Endometrium (tissue), 2 donors: ENCODE results near the gene SCFD1.
"Not testable (repeated sequence)": the region's sequence is repeated elsewhere in the genome, so short reads cannot be mapped to it uniquely, and the experiment has no call there.

ENCODE experiments used
- FAIRE-seq: peaks from 2 replicates; lab custom pipeline; 2012; peaks lifted over from hg19 to GRCh38; lab: Jason Lieb, UNC
- donor health status: control.
- donor health status: control.

SCFD1 gene

DNA sequence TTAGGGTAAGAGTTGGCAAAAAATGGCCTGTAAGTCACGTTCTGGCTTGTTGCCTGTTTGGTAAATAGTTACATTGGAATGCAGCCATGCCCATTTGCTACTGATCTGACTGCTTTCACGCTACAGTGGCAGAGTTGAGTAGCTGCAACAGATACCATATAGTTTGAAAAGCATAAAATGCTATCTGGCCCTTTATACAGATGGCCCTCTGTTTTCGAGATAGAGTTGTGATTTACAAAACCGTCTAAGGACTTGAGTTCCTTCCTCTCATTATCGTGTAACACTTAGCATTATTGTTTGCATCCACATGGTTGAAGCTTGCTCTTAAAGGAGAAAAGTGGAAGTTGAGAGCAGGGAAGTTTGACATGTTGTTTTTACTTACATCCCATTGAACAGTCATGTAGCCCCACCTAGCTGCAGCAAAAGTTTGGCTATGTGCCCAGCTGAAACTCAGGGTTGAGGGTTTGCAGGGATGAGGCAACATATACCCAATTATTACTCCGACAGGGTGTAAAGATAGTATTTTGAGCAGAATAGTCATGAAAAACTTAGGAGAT lies 11.3 kb upstream of the SCFD1 start:
- no peak for FAIRE-seq

DNA sequence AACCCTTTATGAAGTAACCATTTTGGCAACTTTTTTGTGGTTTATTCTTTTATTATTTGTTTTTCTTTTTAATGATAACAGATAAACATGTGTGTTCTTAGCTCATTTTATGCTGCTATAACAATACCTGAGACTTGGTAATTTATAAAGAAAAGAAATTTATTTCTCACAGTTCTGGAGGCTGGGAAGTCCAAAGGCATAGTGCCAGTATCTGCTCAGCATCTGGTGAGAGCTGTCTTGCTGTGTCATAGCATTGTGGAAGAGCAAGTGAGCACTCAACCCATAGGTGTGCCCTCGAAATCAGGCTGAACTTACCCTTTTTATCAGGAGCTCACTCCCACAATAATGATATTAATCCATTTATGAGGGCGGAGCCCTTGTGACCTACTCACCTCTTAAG lies 8.0 kb upstream of the SCFD1 start:
- FAIRE-seq, result no peak

DNA sequence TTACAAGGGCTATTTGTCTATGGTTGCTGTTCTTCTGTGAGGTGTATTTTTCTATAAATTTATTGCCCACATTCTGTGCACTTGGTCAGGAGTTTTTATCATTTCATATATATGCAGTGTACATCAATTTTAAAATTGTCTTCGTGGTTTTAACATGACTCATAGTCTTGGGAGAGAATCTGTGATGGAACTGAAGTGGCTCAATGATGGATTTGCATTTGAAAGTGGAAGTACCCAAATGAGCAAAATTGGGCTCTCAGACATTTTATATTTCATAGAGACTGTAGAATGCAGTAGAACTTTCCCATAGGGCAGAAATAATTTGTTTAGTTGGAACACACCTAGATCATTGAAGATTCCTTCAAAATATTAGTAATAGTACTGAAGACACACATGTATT lies 1.9 kb upstream of the SCFD1 start:
- FAIRE-seq, result no peak

DNA sequence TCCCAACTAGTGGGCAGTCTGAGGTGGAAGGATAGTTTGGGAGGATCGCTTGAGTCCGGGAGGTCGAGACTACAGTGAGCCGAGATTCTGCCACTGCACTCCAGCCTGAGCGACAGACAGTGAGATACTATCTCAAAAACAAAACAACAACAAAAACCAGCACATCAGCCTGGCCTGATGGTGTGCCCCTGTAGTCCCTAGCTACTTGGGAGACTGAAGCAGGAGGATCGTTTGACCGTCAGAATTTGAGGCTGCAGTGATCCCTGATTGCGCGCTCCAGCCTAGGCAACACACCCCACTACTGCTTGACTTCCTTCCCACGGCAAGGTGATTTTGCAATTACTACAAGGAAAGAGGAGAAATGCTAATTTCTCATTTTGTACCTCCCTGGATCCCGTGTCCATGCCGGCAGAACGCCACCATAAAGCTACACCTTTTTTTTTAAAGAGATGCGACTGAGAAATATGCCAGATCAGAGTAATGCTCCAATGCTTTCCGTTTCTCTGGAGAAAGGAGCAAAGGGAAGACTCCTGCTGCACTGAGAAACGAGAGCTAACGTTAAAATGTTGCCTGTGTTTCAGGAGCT lies 672 bp upstream of the SCFD1 start:
- no peak for FAIRE-seq

DNA sequence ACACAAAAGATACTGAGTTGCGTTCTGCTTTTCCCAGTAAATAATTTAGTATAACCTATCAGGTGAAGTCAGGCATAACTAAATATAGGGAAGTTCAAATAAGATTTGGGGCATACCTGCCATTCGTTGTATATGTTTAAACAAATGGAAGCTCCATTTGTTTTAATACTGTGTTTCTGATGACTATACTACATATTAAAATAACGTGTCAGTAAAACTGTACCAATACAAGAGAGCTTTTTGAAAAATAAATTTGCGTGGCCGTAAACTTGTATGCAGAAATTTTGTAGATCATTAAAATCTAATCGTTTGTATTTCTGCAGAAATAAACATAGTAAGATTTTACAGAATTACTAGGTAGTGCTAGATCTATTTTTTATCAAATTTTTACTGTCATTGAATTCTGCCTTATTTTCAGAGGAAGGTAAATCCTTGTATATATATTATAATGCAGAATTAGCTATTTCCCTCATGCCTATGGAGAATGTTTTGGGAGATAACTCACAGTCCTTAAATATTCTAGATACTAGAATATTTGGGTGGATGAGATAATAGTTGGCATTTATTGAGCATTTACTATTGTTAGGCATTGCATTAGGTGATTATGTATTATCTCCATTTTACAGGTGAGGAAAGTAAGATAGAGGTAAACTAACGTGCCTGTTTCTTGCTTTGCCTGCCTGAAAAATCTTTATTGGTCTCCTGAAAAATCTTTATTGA lies 1.5 kb downstream of the SCFD1 start:
- no peak for FAIRE-seq

DNA sequence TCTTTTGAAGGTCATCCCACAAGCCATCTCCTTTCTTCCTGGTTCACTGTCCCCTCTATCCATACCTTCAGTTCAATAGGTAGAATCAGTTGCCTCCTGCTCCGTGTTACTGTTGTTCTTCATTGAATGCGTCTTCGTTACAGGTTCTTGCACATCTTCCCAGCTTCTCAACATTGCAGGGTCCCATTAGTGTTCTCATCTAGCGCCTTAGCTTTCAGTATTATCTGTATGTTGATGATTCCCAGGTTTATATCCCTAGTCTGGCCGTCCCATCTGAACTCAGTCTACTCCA lies 2.0 kb downstream of the SCFD1 start:
- no peak for FAIRE-seq

DNA sequence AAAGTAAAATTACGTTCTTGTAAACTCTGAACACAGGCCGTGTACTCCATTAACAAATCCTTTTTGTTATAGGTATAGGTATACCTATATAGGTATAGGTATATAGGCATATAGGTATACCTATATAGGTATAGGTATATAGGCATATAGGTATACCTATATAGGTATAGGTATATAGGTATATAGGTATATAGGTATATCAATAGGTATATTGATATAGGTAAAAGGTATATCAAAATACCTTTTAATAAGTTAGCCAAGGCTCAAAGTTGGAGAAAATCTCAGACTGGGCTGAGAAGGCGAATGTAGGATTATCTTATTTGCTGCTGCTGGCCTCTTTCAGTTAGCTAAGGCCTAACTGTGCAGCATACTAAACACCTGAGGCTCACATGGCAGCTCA lies 3.4 kb downstream of the SCFD1 start:
- no peak for FAIRE-seq

DNA sequence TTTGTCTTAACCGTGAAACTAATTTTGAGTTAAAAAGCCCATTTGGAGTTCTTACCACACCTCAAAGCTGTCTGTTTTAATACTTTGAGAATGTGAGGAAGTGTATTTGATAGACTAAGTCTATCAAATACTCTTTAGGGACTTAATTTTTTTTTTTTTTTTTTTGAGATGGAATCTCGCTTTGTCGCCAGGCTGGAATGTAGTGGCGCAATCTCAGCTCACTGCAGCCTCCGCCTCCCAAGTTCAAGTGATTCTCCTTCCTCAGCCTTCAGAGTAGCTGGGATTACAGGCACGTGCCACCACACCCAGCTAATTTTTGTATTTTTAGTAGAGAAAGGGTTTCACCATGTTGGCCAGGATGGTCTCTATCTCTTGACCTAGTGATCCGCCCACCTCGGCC lies 7.3 kb downstream of the SCFD1 start:
- FAIRE-seq, result not testable (repeated sequence)

DNA sequence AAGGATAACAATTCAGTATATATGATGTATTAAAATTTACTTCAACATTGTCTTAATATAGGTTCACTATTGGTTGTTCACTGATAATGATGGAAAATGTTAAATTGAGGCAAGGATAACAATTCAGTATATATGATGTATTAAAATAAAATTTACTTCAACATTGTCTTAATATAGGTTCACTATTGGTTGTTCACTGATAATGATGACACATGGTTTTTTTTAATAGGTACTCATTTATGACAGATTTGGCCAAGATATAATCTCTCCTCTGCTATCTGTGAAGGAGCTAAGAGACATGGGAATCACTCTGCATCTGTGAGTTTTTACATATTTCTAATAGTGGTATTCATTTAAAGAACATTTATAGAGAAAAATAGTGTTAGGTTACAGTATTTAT lies 8.1 kb downstream of the SCFD1 start:
- FAIRE-seq, result no peak

DNA sequence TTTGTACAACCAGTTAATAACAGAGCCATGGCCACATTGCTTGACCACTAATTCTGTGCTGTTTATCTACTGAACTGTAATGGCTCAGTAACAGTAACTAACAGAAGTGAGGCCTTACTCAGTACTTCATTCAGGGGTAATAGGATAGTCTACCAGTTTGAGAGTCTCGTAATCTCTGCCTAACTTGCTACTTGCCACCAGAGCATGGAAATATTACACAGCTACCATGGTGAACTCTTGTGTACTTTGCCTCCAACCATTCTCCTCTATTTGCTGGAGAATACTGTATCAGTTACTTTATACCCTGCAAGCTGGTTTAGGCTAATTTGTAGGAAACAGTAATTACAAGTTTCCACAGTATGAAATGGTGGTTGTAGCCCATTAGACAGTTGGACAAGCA lies 10.6 kb downstream of the SCFD1 start:
- no peak for FAIRE-seq

DNA sequence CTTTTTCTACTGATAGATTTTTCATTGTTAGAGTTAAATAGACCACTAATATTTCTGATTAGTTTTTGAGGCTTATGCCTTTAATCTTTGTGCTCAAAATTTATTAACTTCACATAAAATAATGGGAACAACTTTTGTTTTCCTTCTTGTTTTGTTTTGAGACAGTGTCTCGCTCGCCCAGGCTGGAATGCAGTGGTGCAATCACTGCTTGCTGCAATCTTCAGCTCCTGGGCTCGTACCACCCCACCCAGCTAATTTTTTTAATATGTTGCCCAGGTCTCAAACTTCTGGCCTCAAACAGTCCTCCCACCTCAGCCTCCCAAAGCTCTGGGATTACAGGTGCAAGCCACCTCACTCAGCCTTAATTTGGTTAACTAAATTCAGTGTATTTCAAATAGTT lies 16.8 kb downstream of the SCFD1 start:
- no peak for FAIRE-seq

DNA sequence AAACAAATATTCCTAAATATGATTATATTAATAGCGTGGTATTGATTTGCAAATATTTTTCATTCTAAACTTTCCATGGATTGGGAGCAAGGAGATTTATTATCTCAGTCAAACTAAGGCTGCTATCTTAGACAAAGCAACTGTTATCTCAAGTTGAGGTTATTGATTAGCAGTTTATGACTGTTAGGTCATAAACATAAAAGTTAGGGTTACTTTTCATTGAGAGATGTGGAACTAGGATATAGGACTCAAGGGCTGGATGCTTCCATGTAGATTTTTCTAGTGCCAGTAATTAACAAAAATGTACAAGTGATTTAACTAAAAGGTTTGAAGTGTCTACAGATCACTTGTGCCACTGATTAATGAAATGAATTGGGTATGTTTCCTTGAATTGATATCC lies 19.1 kb downstream of the SCFD1 start:
- FAIRE-seq, result no peak

DNA sequence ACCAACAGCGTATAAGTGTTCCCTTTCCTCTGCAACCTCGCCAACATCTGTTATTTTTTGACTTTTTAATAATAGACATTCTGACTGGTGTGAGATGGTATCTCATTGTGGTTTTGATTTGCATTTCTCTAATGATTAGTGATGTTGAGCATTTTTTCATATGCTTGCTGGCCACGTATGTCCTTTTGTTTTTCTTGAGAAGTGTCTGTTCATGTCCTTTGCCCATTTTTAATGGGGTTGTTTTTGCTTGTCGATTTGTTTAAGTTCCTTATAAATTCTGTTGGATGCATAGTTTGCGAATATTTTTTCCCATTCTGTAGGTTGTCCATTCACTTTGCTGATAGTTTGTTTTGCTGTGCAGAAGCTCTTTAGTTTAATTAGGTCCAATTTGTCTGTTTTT lies 22.3 kb downstream of the SCFD1 start:
- FAIRE-seq, result not testable (repeated sequence)

DNA sequence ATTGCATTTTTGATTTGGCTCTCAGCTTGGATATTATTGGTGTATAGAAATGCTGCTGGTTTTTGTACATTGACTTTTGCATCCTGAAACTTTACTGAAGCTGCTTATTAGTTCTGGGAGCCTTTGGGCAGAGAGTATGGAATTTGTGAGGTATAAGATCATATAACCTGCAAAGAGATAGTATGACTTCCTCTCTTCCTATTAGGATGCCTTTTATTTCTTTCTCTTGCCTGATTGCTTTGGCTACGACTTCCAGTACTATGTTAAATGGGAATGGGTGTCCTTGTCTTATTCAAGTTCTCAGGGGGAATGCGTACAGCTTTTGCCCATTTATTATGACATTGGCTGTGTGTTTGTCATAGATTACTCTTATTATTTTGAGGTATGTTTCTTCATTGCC lies 23.5 kb downstream of the SCFD1 start:
- no peak for FAIRE-seq

DNA sequence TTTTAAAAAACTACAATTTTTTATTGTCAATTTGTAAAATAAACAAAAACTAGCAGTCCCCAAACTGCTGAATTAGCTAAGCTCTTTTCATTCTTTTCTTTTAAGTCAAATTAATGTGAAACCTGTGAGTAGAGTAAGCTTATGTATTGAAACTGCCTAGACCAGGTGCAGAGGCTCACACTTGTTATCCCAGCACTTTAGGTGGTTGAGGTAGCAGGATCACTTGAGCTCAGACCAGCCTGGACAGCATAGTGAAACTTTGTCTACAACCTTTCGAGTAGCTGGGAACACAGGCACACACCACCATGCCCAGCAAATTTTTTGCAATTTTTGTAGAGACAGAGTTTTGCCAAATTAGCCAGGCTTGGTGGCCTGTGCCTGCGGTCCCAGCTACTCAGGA lies 26.4 kb downstream of the SCFD1 start:
- no peak for FAIRE-seq

DNA sequence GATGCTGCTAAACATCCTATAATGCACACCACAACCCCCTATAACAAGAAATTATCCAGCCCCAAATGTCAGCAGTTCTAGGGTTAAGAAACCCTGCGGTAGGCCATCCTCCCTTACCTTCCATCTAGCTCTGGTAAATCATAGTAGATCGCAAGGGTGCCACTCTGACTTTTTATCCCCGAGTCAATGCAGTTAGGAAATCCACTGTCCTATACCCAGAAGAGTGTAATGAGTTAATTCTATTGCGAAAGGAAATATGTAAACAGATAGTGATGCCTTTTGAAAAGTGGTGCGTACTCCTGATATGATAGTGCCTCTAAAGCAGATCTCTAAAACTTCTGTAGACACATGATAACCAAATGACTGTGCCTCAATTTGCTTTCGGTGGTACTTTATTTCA lies 29.8 kb downstream of the SCFD1 start:
- FAIRE-seq, result no peak

DNA sequence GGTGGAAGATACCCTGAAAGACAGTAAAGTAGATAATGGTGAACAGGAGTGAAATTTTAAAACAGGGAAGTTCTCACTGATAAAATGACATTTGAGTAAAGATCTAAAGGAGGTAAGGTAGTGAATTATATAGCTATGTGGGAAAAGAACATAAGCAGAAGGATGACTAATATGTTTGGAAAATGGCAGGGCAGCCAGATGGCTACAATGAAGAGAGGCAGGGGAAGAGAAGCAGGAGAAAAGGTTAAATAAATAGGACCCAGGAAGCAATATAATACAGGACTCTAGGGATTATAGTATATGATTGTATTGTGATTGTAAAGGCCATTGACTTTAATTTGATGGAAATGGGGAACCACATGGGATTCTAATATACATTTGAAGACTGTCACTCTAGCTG lies 33.0 kb downstream of the SCFD1 start:
- FAIRE-seq, result no peak

DNA sequence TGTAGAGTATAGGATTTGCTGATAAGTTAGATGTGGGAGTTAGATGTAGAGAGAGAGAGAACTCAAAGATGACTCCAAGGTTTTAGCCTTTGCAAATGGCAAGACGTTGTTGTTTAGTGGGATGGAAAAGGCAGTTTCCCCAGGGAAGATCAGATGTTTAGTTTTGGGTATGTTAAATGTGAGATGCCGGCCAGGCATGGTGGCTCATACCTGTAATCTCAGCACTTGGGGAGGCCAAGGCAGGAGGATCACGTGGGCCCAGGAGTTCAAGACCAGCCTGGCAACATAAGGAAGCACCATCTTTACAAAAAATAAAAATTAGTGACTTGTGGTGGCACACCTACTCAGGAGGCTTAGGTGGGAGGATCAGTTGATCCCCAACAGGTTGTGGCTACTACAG lies 33.5 kb downstream of the SCFD1 start:
- no peak for FAIRE-seq

DNA sequence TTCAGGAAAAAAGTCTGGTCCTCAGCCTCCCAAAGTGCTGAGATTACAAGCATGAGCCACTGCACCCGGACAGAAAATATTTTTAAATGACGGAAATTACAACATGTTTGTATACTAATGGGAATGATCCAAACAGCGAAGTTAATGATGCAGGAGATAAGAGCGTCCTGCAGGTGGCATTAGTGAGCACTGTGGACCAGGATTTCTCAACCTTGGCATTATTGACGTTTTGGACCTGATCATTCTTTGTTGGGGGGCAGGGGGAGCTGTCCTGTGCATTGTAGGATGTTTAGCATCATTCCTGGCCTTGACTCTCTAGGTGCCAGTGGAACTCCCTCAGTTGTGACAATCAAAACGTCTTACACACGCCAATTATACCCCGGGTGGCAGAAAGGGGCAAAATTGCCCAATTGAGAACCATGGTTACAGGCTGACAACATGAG lies 34.1 kb downstream of the SCFD1 start:
- FAIRE-seq, result no peak

DNA sequence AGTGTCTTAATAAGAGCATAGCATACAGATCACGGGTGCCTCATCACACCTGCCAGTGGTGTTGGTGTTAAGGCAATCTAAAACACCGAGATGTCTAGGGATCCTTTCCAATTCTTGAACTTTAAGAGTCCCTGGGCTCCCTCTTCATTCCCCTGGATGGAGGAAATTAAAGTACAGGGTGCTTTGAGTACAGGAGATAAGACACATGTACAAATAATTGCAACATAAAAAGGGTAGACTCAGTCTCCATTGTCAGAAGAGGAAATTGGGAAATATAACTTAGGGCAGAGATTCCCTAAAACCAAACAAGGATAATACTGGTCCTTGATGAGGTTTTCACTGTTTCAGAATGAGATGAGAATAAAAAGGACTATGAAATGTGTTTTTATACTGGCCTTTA lies 34.9 kb downstream of the SCFD1 start:
- no peak for FAIRE-seq

DNA sequence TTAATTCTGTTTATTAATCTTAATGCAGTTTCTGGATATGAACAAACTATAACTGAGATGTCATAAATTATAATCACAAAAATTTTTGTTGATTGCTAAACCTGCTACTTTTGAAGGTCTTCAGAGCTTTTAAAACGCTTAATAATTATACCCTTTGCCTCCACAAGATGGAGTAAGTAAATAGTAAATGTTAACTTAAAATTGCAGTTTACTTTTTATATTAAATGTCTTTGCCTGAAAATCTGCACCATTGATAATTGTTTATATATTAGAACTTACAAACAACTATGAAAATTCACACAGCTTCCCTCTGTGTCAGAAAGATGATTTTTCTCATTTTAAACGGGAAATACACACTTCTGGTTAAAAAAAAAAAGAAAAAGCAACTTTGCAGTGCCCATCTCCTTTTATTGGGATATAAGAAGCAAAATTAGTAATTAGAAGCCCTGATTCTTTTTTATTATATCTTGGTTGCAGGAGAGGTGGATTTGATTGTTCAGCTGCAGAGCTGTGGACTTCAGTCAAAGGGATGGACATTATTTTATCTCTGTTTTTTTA lies 35.6 kb downstream of the SCFD1 start:
- peak; percentile 92 for FAIRE-seq

DNA sequence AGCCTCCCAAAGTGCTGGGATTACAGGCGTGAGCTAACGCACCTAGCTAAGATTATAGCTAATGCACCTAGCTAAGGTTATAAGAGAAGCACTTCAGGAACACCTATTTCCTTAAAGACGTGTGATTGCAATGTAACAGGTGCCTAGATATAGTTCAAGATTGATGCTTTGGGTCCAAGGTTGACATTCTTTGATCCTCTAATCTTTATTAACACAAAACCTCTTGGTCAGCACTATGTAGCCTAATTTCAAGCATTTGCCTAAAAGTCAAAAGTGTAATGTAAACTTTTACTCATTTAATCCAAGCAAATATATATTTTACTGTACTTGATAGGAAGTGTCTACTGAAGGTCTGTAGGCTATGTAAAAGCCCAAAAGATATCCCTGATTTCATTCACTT lies 36.5 kb downstream of the SCFD1 start:
- FAIRE-seq, result no peak

DNA sequence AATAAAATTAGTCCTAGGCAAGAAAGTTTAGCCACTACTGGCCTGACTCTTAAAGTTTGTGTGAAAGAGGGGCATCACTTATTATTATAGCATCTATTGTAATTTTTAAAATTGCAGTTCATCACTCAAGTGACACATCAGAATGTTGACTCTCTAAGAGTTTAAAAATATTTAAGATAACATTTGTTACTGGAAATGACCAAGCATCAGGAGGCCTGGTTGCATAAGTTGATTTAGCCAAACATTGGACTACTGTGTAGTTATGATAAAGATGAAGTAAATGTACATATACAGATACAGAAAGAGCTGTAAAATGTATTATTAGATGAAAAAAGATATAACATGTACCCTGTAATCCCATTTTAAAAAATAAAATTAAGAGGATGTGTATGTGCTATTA lies 47.5 kb downstream of the SCFD1 start:
- FAIRE-seq, result no peak

DNA sequence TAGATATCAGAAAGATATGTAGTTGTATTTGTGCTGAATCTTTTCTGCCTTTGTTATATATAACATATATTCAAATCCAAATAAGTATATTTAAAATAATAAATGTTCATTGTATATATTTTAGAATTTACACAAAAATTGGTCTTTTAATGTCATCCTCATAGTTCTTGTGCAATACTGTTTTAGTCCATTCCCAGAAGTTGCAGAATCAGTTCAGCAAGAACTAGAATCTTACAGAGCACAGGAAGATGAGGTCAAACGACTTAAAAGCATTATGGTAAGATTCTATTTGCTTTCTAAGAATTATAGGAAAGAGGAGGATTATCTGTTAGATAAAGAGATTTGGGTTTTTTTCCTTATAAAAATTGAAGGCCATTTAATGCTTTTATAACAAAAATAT lies 51.0 kb downstream of the SCFD1 start:
- FAIRE-seq, result peak; percentile 76
